Right lobe of liver (tissue), 6 donors: ENCODE results near the gene SLC6A9. TPM values are rescaled to one million over a fixed set of nuclear protein-coding genes. Genes with fewer than 3 reads are reported as not detected.

Experiments used
- ATAC-seq, 4 donors: fragments of 200-7000 bp; cut with Tn5 transposase; one replicate each; pipeline ENCODE4 v1.9.1; 2020; ENCODE audit warnings: mild to moderate bottlenecking in 4 of 4, moderate library complexity in 4 of 4
- DNase-seq, 3 donors: peaks; one replicate each; pipeline ENCODE4 v3.0.0-alpha.2; 2020
- H3K27ac ChIP-seq, 3 donors: fragments of 200-600 bp; one replicate each; pipeline ENCODE4 v1.8.0; 2022
- H3K27me3 ChIP-seq, 2 donors: fragments of 200-600 bp; one replicate each; pipeline ENCODE4 v1.8.0; 2022
- H3K36me3 ChIP-seq, 4 donors: fragments of 200-600 bp; sonication (generic) in 1 of 4; one replicate each; pipeline versions ENCODE4 v1.5.1 to v1.8.0; 2017 to 2022; ENCODE audit warnings: control low read depth in 1 of 4
- H3K4me1 ChIP-seq, 4 donors: fragments of 200-600 bp; sonication (generic) in 1 of 4; one replicate each; pipeline versions ENCODE4 v1.5.1 to v1.8.0; 2017 to 2022; ENCODE audit warnings: control low read depth in 1 of 4
- H3K4me3 ChIP-seq, 3 donors: fragments of 200-600 bp; one replicate each; pipeline ENCODE4 v1.8.0; 2022
- H3K9me3 ChIP-seq, 4 donors: fragments of 200-600 bp; sonication (generic) in 1 of 4; one replicate each; pipeline versions ENCODE4 v1.5.1 to v1.8.0; 2017 to 2022; ENCODE audit warnings: control low read depth in 1 of 4
- POLR2A ChIP-seq: fragments of 450-650 bp; IDR thresholded peaks from one replicate; pipeline ENCODE4 v1.6.1; 2017; ENCODE audit warnings: antibody characterized with exemption, mild to moderate bottlenecking
- WGBS: methylation state at CpG from one replicate; pipeline ENCODE4 v1.1.6; 2018; ENCODE audit warnings: low coverage, low lambda C conversion rate; ENCODE audit not compliant: insufficient coverage; ENCODE audit errors: missing lambda C conversion rate; 5-methylcytosine and 5-hydroxymethylcytosine counted together
- intact Hi-C, 2 donors: fragments of 100-400 bp; cut with DNase I; formaldehyde crosslinking; loops; one replicate each; pipeline versions ENCODE4 v1.11.2 to v1.14.1; 2022
- total RNA-seq, 6 experiments: library from RNA; depleted of rRNA in 2 of 6; stranded (reverse); fragments of >200 nt in 2 of 6; fragmentation: NEBNext Ultra II Directional in 3 of 6; extraction: Animal tissue kit (Norgen Biotek cat#: 25700) in 3 of 6; gene quantifications; one replicate each; pipeline versions ENCODE4 v1.1.0 to v1.2.4, GENCODE V29; 2016 to 2023
- TF ChIP-seq, protein P1 (sequence below), 4 donors: fragments of 200-600 bp in 3 of 4; fragments of 450-650 bp in 1 of 4; IDR thresholded peaks; one replicate each; pipeline versions ENCODE4 v1.5.1 to v1.8.0; 2016 to 2022; ENCODE audit warnings: antibody characterized with exemption in 4 of 4, mild to moderate bottlenecking in 2 of 4
- donor health status: DM: no; HTN: yes; CAD: no.
- donor health status: DM: no; HTN: no; CAD: no.
- donor health status: DM: no; HTN: no; CAD: no.
- donor health status: DM: no; HTN: yes; CAD: no.
- donor health status: DM: no; HTN: yes; CAD: no.

SLC6A9 gene
- total RNA-seq, 6 experiments from 2014 or later = 0.78 to 2.2 (median 1.9) TPM

DNA sequence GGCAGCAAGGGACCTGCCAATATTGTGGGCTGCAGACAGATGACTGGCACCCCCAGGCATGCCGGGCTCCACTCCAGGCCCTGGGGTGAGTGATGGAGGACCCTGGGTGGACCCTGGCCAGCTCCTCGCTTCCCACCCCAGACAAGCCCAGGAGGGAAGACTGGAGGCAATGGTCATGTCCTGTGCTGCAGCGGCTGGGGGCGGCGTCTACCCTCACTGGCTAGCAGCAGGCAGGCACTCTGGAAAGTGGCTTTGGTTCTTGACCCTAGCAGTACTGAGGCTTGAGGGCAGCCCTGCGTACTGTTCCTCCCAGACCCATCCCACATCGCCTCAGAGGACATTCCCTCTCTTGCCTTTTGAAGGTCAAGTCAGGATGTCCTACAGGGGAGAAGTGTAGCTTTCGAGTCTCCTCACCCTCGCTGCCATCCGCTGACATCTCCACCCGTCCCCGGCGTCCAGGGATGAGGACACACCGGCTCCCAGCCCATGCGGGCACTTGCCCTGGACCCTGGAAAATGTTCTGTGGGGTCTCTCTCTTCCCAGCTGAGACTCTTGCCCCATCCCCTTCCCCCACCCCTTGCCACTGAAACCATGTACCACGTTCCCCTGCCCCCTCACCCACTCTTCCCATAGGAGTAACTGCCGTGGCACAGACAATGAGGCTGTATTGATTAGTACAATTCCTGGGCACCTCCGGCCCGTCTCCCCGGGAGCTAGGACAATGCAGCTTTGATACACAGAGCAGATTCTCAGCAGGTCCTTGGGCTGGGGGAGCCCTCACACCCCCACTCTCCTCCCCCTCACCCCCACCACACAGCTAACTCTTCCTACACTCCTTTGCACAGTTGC lies 15.0 kb downstream of the SLC6A9 start:
- no peak overlapping the region for H3K4me3 ChIP-seq
- no peaks in the 10 kb centered on the region for H3K9me3 ChIP-seq
- H3K27ac ChIP-seq = no peak overlapping the region
- 75% methylated on average over 5 of the region's 20 CpGs for WGBS
- H3K27me3 ChIP-seq = no peaks in the 10 kb centered on the region
- TF ChIP-seq, protein P1, sequence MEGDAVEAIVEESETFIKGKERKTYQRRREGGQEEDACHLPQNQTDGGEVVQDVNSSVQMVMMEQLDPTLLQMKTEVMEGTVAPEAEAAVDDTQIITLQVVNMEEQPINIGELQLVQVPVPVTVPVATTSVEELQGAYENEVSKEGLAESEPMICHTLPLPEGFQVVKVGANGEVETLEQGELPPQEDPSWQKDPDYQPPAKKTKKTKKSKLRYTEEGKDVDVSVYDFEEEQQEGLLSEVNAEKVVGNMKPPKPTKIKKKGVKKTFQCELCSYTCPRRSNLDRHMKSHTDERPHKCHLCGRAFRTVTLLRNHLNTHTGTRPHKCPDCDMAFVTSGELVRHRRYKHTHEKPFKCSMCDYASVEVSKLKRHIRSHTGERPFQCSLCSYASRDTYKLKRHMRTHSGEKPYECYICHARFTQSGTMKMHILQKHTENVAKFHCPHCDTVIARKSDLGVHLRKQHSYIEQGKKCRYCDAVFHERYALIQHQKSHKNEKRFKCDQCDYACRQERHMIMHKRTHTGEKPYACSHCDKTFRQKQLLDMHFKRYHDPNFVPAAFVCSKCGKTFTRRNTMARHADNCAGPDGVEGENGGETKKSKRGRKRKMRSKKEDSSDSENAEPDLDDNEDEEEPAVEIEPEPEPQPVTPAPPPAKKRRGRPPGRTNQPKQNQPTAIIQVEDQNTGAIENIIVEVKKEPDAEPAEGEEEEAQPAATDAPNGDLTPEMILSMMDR (IDR thresholded peaks at IDR 0.05) = no peak
- TF ChIP-seq POLR2A = no peak
- H3K4me1 ChIP-seq = no peaks in the 10 kb centered on the region
- intact Hi-C loops = no loop called here
- H3K36me3 ChIP-seq = no peaks in the 10 kb centered on the region
- no peak for ATAC-seq
- no peak for DNase-seq

DNA sequence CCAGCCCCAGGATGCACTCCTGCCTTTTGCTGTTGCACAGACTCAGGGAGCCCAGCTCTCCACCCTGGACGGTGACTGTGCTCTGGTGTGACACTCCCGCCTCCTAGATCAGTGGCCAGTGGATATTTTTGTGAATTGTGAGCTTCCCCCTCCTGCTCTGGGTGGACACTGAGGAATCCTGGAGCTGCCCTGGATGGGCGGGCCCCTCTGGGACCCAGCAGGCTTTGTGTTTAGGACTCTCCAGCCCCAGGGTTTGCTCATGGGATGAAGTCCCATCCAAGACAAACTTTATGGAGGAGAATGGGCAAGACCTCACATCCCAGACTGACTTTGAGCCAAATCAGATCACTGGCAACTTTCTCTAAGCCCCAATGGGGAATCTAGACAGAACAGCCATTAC lies 16.1 kb downstream of the SLC6A9 start:
- intact Hi-C loops = no loop called here
- Histone ChIP-seq H3K27ac (no peak overlapping the region), H3K4me3 (no peak overlapping the region), H3K4me1 (no peaks in the 10 kb centered on the region), H3K36me3 (no peaks in the 10 kb centered on the region), H3K27me3 (no peaks in the 10 kb centered on the region), H3K9me3 (no peaks in the 10 kb centered on the region)
- DNase-seq (no peak), ATAC-seq (no peak)
- no peak for TF ChIP-seq POLR2A
- TF ChIP-seq, protein P1 (IDR thresholded peaks at IDR 0.05) = no peak
- WGBS = 85% methylated on average over 3 of the region's 3 CpGs

DNA sequence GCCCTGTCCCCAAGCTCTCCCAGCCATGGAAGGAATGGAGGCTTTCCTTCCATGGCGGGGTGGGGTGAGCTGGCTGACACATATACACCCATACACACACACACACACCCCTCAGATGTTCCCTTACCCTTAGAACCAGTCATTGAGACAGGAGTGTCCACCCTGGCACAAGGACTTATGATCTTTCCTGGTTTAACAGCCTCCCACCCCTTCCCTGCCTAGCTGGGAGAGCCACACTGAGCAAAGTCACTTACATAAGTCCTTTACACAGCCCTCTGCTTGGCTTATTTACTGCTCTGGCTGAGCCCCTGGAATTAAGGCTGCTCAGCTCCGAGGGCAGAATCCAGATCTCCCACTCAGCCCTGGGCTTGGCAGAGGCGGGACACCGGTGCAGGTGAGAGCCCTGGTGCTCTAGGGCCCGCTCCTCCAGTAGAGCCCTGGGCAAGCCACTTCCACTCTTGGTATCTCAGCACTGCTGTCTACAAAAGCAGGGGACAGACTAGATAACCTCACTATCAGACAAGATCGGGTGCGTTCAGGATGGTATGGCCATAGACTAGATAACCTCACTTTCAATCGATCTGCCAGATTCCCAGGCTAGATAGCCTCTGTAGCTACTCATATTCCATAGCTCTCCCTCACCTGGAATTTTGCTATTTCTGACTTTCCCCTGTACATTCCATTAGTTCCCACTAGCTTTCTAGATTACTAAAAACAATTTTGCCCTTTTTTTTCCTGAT lies 16.7 kb downstream of the SLC6A9 start:
- TF ChIP-seq, protein P1 (IDR thresholded peaks at IDR 0.05) = no peak
- no peak for TF ChIP-seq POLR2A
- 25% methylated on average over 4 of the region's 8 CpGs for WGBS
- DNase-seq (no peak), ATAC-seq (no peak)
- Histone ChIP-seq H3K4me1 (no peaks in the 10 kb centered on the region), H3K4me3 (no peak overlapping the region), H3K36me3 (no peaks in the 10 kb centered on the region), H3K9me3 (no peaks in the 10 kb centered on the region), H3K27ac (no peak overlapping the region), H3K27me3 (no peaks in the 10 kb centered on the region)
- intact Hi-C loops = no loop called here

DNA sequence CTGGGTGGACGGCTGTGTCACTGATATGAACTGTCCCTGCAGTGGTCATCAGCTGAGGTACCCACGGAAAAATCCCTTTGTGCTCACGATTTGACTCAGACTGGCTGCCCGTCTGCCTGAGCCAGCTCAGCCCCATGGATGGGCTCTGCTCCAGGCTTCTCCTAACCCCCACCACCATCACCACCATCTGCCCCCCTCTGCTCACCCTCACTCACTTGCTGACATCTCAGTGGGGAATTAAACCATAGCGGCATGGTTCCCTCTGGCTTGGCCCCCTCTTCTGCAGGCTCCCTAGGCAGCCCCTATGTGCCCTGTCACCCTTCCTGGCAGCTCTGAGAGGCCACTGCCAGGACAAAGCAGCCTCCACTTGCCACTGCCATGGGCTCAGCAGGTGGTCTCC lies 17.3 kb downstream of the SLC6A9 start:
- Histone ChIP-seq H3K4me3 (no peak overlapping the region), H3K4me1 (no peaks in the 10 kb centered on the region), H3K9me3 (no peaks in the 10 kb centered on the region), H3K27ac (no peak overlapping the region), H3K27me3 (no peaks in the 10 kb centered on the region), H3K36me3 (no peaks in the 10 kb centered on the region)
- DNase-seq (no peak), ATAC-seq (no peak)
- 92% methylated on average over 5 of the region's 5 CpGs for WGBS
- intact Hi-C loops = no loop called here
- TF ChIP-seq, protein P1 (IDR thresholded peaks at IDR 0.05) = no peak
- no peak for TF ChIP-seq POLR2A
